HEK293 (cell line): ENCODE data around the gene IFFO2.
A peak's percentile ranks its signal among the peaks of the same experiment; 100 is the strongest.

Experiments
- CTCF ChIA-PET: fragments of 350-600 bp; formaldehyde crosslinking; extraction: SDS; loops from one replicate; lab custom pipeline; 2021; ENCODE audit warnings: antibody characterized with exemption; lab: Yijun Ruan, JAX
- POLR2A ChIA-PET: fragments of 300-600 bp; formaldehyde crosslinking; extraction: SDS; loops from one replicate; lab custom pipeline; 2020; ENCODE audit warnings: antibody characterized with exemption, inconsistent platforms; lab: Yijun Ruan, JAX
- H3K27ac ChIP-seq: fragments of 200-500 bp; sonication (Bioruptor generic); 2 replicates; pipeline ENCODE4 v1.5.1; 2014; ENCODE audit warnings: low read depth, low read length, control low read depth, inconsistent platforms; ENCODE audit errors: extremely low read depth
- H3K36me3 ChIP-seq, 2 experiments: fragments of 200-500 bp in 1 of 2; sonication (Bioruptor generic) in 1 of 2; 1 replicate in 1 of 2; 2 replicates in 1 of 2; pipeline ENCODE4 v1.5.1; 2014 to 2017; ENCODE audit warnings: inconsistent platforms in 2 of 2, low read length in 2 of 2; ENCODE audit not compliant: control insufficient read depth in 2 of 2, insufficient read depth in 1 of 2
- H3K4me1 ChIP-seq: fragments of 200-500 bp; sonication (Bioruptor generic); 2 replicates; pipeline ENCODE4 v1.5.1; 2014; ENCODE audit warnings: mild to moderate bottlenecking, low read length, inconsistent platforms; ENCODE audit not compliant: control insufficient read depth, insufficient read depth
- H3K4me3 ChIP-seq: 2 replicates; pipeline ENCODE4 v1.5.1; 2011; ENCODE audit warnings: low read depth, mild to moderate bottlenecking, control low read depth, low read length, moderate library complexity
- H3K9me3 ChIP-seq: fragments of 200-500 bp; sonication (Bioruptor generic); 2 replicates; pipeline ENCODE4 v1.5.1; 2014; ENCODE audit warnings: low read depth, low read length, inconsistent platforms; ENCODE audit not compliant: control insufficient read depth, insufficient read depth
- ATF2 ChIP-seq: fragments of 450-650 bp; formaldehyde crosslinking; IDR thresholded peaks from 2 replicates; pipeline ENCODE4 v1.5.1; 2016; ENCODE audit warnings: missing biosample characterization, missing genetic modification characterization, low read depth
- GLIS1 ChIP-seq: fragments of 450-650 bp; formaldehyde crosslinking; IDR thresholded peaks from 2 replicates; pipeline ENCODE4 v1.5.1; 2016; ENCODE audit warnings: missing biosample characterization, missing genetic modification characterization
- OSR2 ChIP-seq: fragments of 450-650 bp; formaldehyde crosslinking; IDR thresholded peaks from 2 replicates; pipeline ENCODE4 v1.5.1; 2016; ENCODE audit warnings: missing biosample characterization, missing genetic modification characterization
- PRDM2 ChIP-seq: fragments of 450-650 bp; formaldehyde crosslinking; IDR thresholded peaks from 2 replicates; pipeline ENCODE4 v1.5.1; 2016; ENCODE audit warnings: missing biosample characterization, missing genetic modification characterization, borderline replicate concordance
- ZBTB1 ChIP-seq: fragments of 450-650 bp; formaldehyde crosslinking; IDR thresholded peaks from 2 replicates; pipeline ENCODE4 v1.5.1; 2016; ENCODE audit warnings: missing biosample characterization, missing genetic modification characterization
- ZFHX2 ChIP-seq: fragments of 450-650 bp; formaldehyde crosslinking; conservative IDR thresholded peaks from 2 replicates; pipeline ENCODE4 v1.5.1; 2016; ENCODE audit warnings: missing biosample characterization, missing genetic modification characterization
- ZFP3 ChIP-seq: fragments of 450-650 bp; formaldehyde crosslinking; IDR thresholded peaks from 2 replicates; pipeline ENCODE4 v1.5.1; 2016; ENCODE audit warnings: low read depth, missing biosample characterization, missing genetic modification characterization
- ZIC2 ChIP-seq: fragments of 450-650 bp; formaldehyde crosslinking; IDR thresholded peaks from 2 replicates; pipeline ENCODE4 v1.5.1; 2016; ENCODE audit warnings: missing biosample characterization, missing genetic modification characterization
- ZNF155 ChIP-seq: fragments of 450-650 bp; formaldehyde crosslinking; IDR thresholded peaks from 2 replicates; pipeline ENCODE4 v1.5.1; 2016; ENCODE audit warnings: missing biosample characterization, missing genetic modification characterization
- ZNF16 ChIP-seq: fragments of 450-650 bp; formaldehyde crosslinking; IDR thresholded peaks from 2 replicates; pipeline ENCODE4 v1.5.1; 2016; ENCODE audit warnings: low read depth, missing biosample characterization, missing genetic modification characterization
- ZNF18 ChIP-seq: fragments of 450-650 bp; formaldehyde crosslinking; IDR thresholded peaks from 2 replicates; pipeline ENCODE4 v1.5.1; 2016; ENCODE audit warnings: missing biosample characterization, missing genetic modification characterization
- ZNF513 ChIP-seq: fragments of 450-650 bp; IDR thresholded peaks from 2 replicates; pipeline ENCODE4 v1.5.1; 2018; ENCODE audit warnings: missing biosample characterization, missing genetic modification characterization
- ZNF600 ChIP-seq: fragments of 450-650 bp; formaldehyde crosslinking; IDR thresholded peaks from 2 replicates; pipeline ENCODE4 v1.5.1; 2016; ENCODE audit warnings: missing biosample characterization, missing genetic modification characterization
- ZNF626 ChIP-seq: fragments of 450-650 bp; sonication (Bioruptor Pico); formaldehyde crosslinking; IDR thresholded peaks from 2 replicates; pipeline ENCODE4 v1.5.1; 2018; ENCODE audit warnings: missing biosample characterization, missing genetic modification characterization, inconsistent platforms
- ZNF629 ChIP-seq: fragments of 450-650 bp; formaldehyde crosslinking; IDR thresholded peaks from 2 replicates; pipeline ENCODE4 v1.5.1; 2017; ENCODE audit warnings: missing biosample characterization, missing genetic modification characterization
- ZSCAN5A ChIP-seq: fragments of 450-650 bp; formaldehyde crosslinking; IDR thresholded peaks from 2 replicates; pipeline ENCODE4 v1.5.1; 2016; ENCODE audit warnings: missing biosample characterization, missing genetic modification characterization

IFFO2 gene

GRCh38 chr1:18937539-18937938 is 18.9 kb downstream of the IFFO2 start:
- TF ChIP-seq ZFHX2 (no peak), ZSCAN5A (no peak), OSR2 (tag by site-specific recombination) (no peak), ZNF155 (no peak), ZFP3 (tag by site-specific recombination) (no peak), ZNF18 (tag by site-specific recombination) (no peak), ATF2 (no peak), ZNF16 (tag by site-specific recombination) (no peak)
- no peak overlapping the region for H3K27ac ChIP-seq
- peaks cover 5% of the 10 kb centered on the region; the same call in 1 of the 2 replicates for H3K4me1 ChIP-seq
- no peaks in the 10 kb centered on the region for H3K9me3 ChIP-seq
- ChIA-PET POLR2A (interaction anchor here (0.6 to 1.8 kb wide), 4 partner anchors 10 to 265 kb away, joined by 3 to 8 read pairs (median 4); partner anchors contain the start of gene ALDH4A1), CTCF (interaction anchor here (0.6 to 1.6 kb wide), 5 partner anchors 8 to 24 kb away, joined by 3 to 6 read pairs (median 4); no protein-coding TSS in a partner anchor)
- H3K36me3 ChIP-seq = no peaks in the 10 kb centered on the region
- no peak overlapping the region for H3K4me3 ChIP-seq

- peaks cover 5% of the 10 kb centered on the region; the same call in 1 of the 2 replicates for H3K4me1 ChIP-seq
- CTCF ChIA-PET = interaction anchor here (0.6 to 1.5 kb wide), 8 partner anchors 9 to 208 kb away, joined by 3 to 5 read pairs (median 4); no protein-coding TSS in a partner anchor
- POLR2A ChIA-PET = interaction anchor here (0.6 to 1.8 kb wide), 3 partner anchors 10 to 266 kb away, joined by 3 to 5 read pairs (median 4); partner anchors contain the start of gene ALDH4A1
Observed at GRCh38 chr1:18936814-18937481, 19.5 kb downstream of the IFFO2 start.

GRCh38 chr1:18936471-18936813 is 20.0 kb downstream of the IFFO2 start:
- peaks cover 2% of the 10 kb centered on the region; the same call in 1 of the 2 replicates for H3K4me1 ChIP-seq
- ChIA-PET POLR2A (interaction anchor here (1.8 kb wide), 1 partner anchor 9 kb away, joined by 5 read pairs; no protein-coding TSS in a partner anchor), CTCF (interaction anchor here (0.7 to 1.2 kb wide), 4 partner anchors 15 to 209 kb away, joined by 3 to 5 read pairs (median 4); no protein-coding TSS in a partner anchor)
- H3K36me3 ChIP-seq = no peaks in the 10 kb centered on the region
- no peak overlapping the region for H3K4me3 ChIP-seq
- no peak overlapping the region for H3K27ac ChIP-seq
- H3K9me3 ChIP-seq = no peaks in the 10 kb centered on the region
- TF ChIP-seq ZNF629 (tag by site-specific recombination) (no peak), ZIC2 (peak; percentile 7; the same call in 1 of the 2 replicates), ZNF513 (tag by site-specific recombination) (no peak), ZNF626 (tag by site-specific recombination) (no peak), PRDM2 (tag by site-specific recombination) (no peak), GLIS1 (tag by site-specific recombination) (peak; percentile 42)

More at GRCh38 chr1:18936814-18937481, 19.5 kb downstream of the IFFO2 start:
- Histone ChIP-seq H3K36me3 (no peaks in the 10 kb centered on the region), H3K9me3 (no peaks in the 10 kb centered on the region), H3K27ac (no peak overlapping the region), H3K4me3 (no peak overlapping the region)
- TF ChIP-seq ZNF600 (tag by site-specific recombination) = 0 out of 2 replicates have a peak, but pooled peaks have one; percentile 39
- no peak for TF ChIP-seq ZBTB1 (tag by site-specific recombination)
